Measurements from ENCODE around the gene DERL3.

GRCh38 chr22:23822101-23822671, 16.6 kb downstream of the DERL3 start:
- TF ChIP-seq POLR2A (IDR thresholded peaks at IDR 0.05; ENCODE audit: extremely low read depth, insufficient read length) (no peak), MYC (IDR thresholded peaks at IDR 0.05; ENCODE audit: low read depth, low read length) (no peak), CTCF (IDR thresholded peaks at IDR 0.05; ENCODE audit: low read depth, low read length) (no peak), MAX (IDR thresholded peaks at IDR 0.05; ENCODE audit: low read depth, low read length) (no peak)

Measured in NB4 (cell line).